ENCODE measurements around the gene DHRS11. TPM values are rescaled to one million over a fixed set of nuclear protein-coding genes. Genes with fewer than 3 reads are reported as not detected.

The DHRS11 gene
- total RNA-seq: 1 to 10 TPM; 8.6 to 9.2 TPM

GRCh38 chr17:36591434-36592315 is at the start of gene DHRS11:
TSS of gene DHRS11 (plus strand) at chr17:36591879. CDS start at chr17:36592010, 131 bp downstream.
- H3K4me1 Mint-ChIP-seq (ENCODE audit: low read depth): peaks cover 30% of the 10 kb centered on the region
- H3K4me3 Mint-ChIP-seq: peak within 1 kb of the TSS; percentile 72
- no peak for TF ChIP-seq CTCF (IDR thresholded peaks at IDR 0.05)
- POLR2A ChIA-PET: interaction anchor here (1.1 to 3.9 kb wide), 5 partner anchors 9 to 46 kb away, joined by 3 to 21 read pairs (median 3); partner anchors contain the start of gene MRM1
- no peaks in the 10 kb centered on the region for H3K9me3 Mint-ChIP-seq
- CTCF ChIA-PET: interaction anchor here (0.8 to 5.1 kb wide), 2 partner anchors 11 to 57 kb away, joined by 3 to 45 read pairs; partner anchors contain the start of genes MRM1, MYO19 and PIGW
- DNase-seq (peak; percentile 79), ATAC-seq (peak; percentile 94)
- intact Hi-C loops (cut with micrococcal nuclease): no loop called here
- H3K36me3 Mint-ChIP-seq (ENCODE audit: low read depth): peaks cover 21% of the 10 kb centered on the region
- peak within 1 kb of the TSS; percentile 60 for H3K27ac Mint-ChIP-seq
- no peaks in the 10 kb centered on the region for H3K27me3 Mint-ChIP-seq

- intact Hi-C loops (cut with micrococcal nuclease): no loop called here
- ChIA-PET POLR2A (interaction anchor here (1.2 kb wide), 1 partner anchor 55 kb away, joined by 5 read pairs; no protein-coding TSS in a partner anchor), CTCF (interaction anchor here (4.6 kb wide), 1 partner anchor 8 kb away, joined by 22 read pairs; the partner anchor contains the start of genes MYO19 and PIGW)
- no peak for TF ChIP-seq CTCF (IDR thresholded peaks at IDR 0.05)
- Mint-ChIP-seq H3K4me3 (no peak overlapping the region), H3K27ac (no peak overlapping the region), H3K27me3 (no peaks in the 10 kb centered on the region), H3K9me3 (no peaks in the 10 kb centered on the region), H3K4me1 (ENCODE audit: low read depth) (peaks cover 16% of the 10 kb centered on the region), H3K36me3 (ENCODE audit: low read depth) (peaks cover 26% of the 10 kb centered on the region)
- DNase-seq (no peak), ATAC-seq (no peak)
Measured at GRCh38 chr17:36542755-36543154, 48.9 kb upstream of the DHRS11 start.

- peaks cover 28% of the 10 kb centered on the region for H3K36me3 Mint-ChIP-seq (ENCODE audit: low read depth)
- DNase-seq (peak; percentile 40), ATAC-seq (no peak)
- ChIA-PET CTCF (interaction anchor here (4.6 kb wide), 1 partner anchor 9 kb away, joined by 22 read pairs; the partner anchor contains the start of genes MYO19 and PIGW), POLR2A (interaction anchor here (0.5 to 6.4 kb wide), 6 partner anchors 8 to 624 kb away, joined by 3 to 91 read pairs (median 3); partner anchors contain the start of genes MYO19 and PIGW)
- H3K4me3 Mint-ChIP-seq: peak overlapping the region; percentile 98
- no peak for TF ChIP-seq CTCF (IDR thresholded peaks at IDR 0.05)
- no peaks in the 10 kb centered on the region for H3K9me3 Mint-ChIP-seq
- no peaks in the 10 kb centered on the region for H3K27me3 Mint-ChIP-seq
- H3K4me1 Mint-ChIP-seq (ENCODE audit: low read depth): peaks cover 23% of the 10 kb centered on the region
- intact Hi-C loops (cut with micrococcal nuclease): no loop called here
- H3K27ac Mint-ChIP-seq: peak overlapping the region; percentile 94
Measured at GRCh38 chr17:36544044-36544306, 47.7 kb upstream of the DHRS11 start.

- intact Hi-C loops (cut with micrococcal nuclease): no loop called here
- Mint-ChIP-seq H3K4me1 (ENCODE audit: low read depth) (peaks cover 23% of the 10 kb centered on the region), H3K36me3 (ENCODE audit: low read depth) (peaks cover 31% of the 10 kb centered on the region), H3K4me3 (peak within 1 kb of the TSS; percentile 98), H3K9me3 (no peaks in the 10 kb centered on the region), H3K27ac (peak within 1 kb of the TSS; percentile 96), H3K27me3 (no peaks in the 10 kb centered on the region)
- DNase-seq (peak; percentile 92), ATAC-seq (peak; percentile 67)
- POLR2A ChIA-PET: interaction anchor here (0.9 to 6.4 kb wide), 4 partner anchors 9 to 58 kb away, joined by 3 to 91 read pairs (median 3); partner anchors contain the start of genes MYO19 and PIGW
- CTCF ChIA-PET: interaction anchor here (1.2 to 4.6 kb wide), 2 partner anchors 7 to 10 kb away, joined by 3 to 22 read pairs; partner anchors contain the start of genes MYO19 and PIGW
- TF ChIP-seq CTCF (IDR thresholded peaks at IDR 0.05): no peak
Measured at GRCh38 chr17:36544307-36545076, 47.2 kb upstream of the DHRS11 start, which contains the start of gene GGNBP2. TSS of gene GGNBP2 (plus strand) at chr17:36544919. CDS start at chr17:36545725, 806 bp downstream.
